PC-9 (cell line): ENCODE results near the gene GRB7. TPM values are rescaled to one million over a fixed set of nuclear protein-coding genes. Genes with fewer than 3 reads are reported as not detected.
"Not testable (repeated sequence)": the region's sequence is repeated elsewhere in the genome, so short reads cannot be mapped to it uniquely, and the experiment has no call there.

Experiments used
- BruUV-seq: library from RNA; stranded (reverse); fragments of 400-500 nt; replicated peaks from 2 replicates; lab custom pipeline; 2021; lab: Mats Ljungman, UMichigan
- CTCF ChIA-PET: fragments of 300-600 bp; sonication (Branson Sonifier 250); formaldehyde crosslinking; loops from one replicate; lab custom pipeline; 2022; ENCODE audit warnings: antibody characterized with exemption; lab: Charles Lee
- POLR2A ChIA-PET: fragments of 300-600 bp; sonication (Branson Sonifier 250); formaldehyde crosslinking; loops from one replicate; lab custom pipeline; 2022; ENCODE audit warnings: antibody characterized with exemption; ENCODE audit not compliant: unreplicated experiment; lab: Charles Lee
- DNase-seq, 2 experiments: peaks; one replicate each; pipeline versions ENCODE4 v3.0.0 to v3.0.0-alpha.2; 2015 to 2022; ENCODE audit warnings: mixed read lengths in 1 of 2
- H2AFZ ChIP-seq: fragments of 200-600 bp; sonication (generic); 2 replicates; pipeline ENCODE4 v1.8.1; 2017; ENCODE audit warnings: antibody characterized with exemption
- H3F3A ChIP-seq: fragments of 200-600 bp; sonication (generic); 2 replicates; pipeline ENCODE4 v1.8.1; 2017; ENCODE audit warnings: antibody characterized with exemption, mild to moderate bottlenecking, low read depth; ENCODE audit not compliant: insufficient read depth
- H3K27ac ChIP-seq: fragments of 200-600 bp; sonication (generic); 2 replicates; pipeline ENCODE4 v1.6.1; 2016; ENCODE audit warnings: mixed run types
- H3K27me3 ChIP-seq: fragments of 200-600 bp; sonication (generic); 2 replicates; pipeline ENCODE4 v1.6.1; 2016; ENCODE audit warnings: low read depth, mixed run types; ENCODE audit not compliant: insufficient read depth
- H3K36me3 ChIP-seq: fragments of 200-600 bp; sonication (generic); 2 replicates; pipeline ENCODE4 v1.6.1; 2016; ENCODE audit warnings: low read depth, mixed run types
- H3K4me1 ChIP-seq: fragments of 200-600 bp; sonication (generic); replicated peaks from 2 replicates; pipeline ENCODE4 v1.6.1; 2016; ENCODE audit warnings: mixed run types; ENCODE audit not compliant: insufficient read depth
- H3K4me2 ChIP-seq: fragments of 200-600 bp; sonication (generic); 2 replicates; pipeline ENCODE4 v1.6.1; 2017; ENCODE audit warnings: mixed run types
- H3K4me3 ChIP-seq: fragments of 200-600 bp; sonication (generic); 2 replicates; pipeline ENCODE4 v1.6.1; 2016; ENCODE audit warnings: mixed run types
- H3K79me2 ChIP-seq: fragments of 200-600 bp; sonication (generic); 2 replicates; pipeline ENCODE4 v1.6.1; 2017; ENCODE audit warnings: low read depth, mixed run types
- H3K9me2 ChIP-seq: fragments of 200-600 bp; sonication (generic); 2 replicates; pipeline ENCODE4 v1.8.1; 2017; ENCODE audit warnings: mild to moderate bottlenecking; ENCODE audit not compliant: insufficient read depth
- H3K9me3 ChIP-seq: fragments of 200-600 bp; sonication (generic); 2 replicates; pipeline ENCODE4 v1.8.1; 2016; ENCODE audit warnings: low read depth; ENCODE audit not compliant: insufficient read depth
- H4K20me1 ChIP-seq: fragments of 200-600 bp; sonication (generic); 2 replicates; pipeline ENCODE4 v1.8.1; 2017; ENCODE audit not compliant: insufficient read depth
- EZH2 ChIP-seq: fragments of 200-600 bp; sonication (generic); IDR thresholded peaks from 2 replicates; pipeline ENCODE4 v1.8.0; 2017; ENCODE audit warnings: antibody characterized with exemption, low read depth
- intact Hi-C: fragments of 100-400 bp; cut with micrococcal nuclease; formaldehyde crosslinking; loops from one replicate; pipeline ENCODE4 v1.10.0; 2022; ENCODE audit not compliant: unreplicated experiment
- total RNA-seq: library from RNA; stranded (reverse); gene quantifications from 2 replicates; pipeline ENCODE4 v1.2.3, GENCODE V29; 2021
- TF ChIP-seq, protein P1 (sequence below): fragments of 200-600 bp; sonication (generic); conservative IDR thresholded peaks from 2 replicates; pipeline ENCODE4 v1.6.1; 2017; ENCODE audit warnings: mixed run types, antibody characterized with exemption, mild to moderate bottlenecking, moderate library complexity

The GRB7 gene
- total RNA-seq, 1 experiment from 2014 or later = 49.1 TPM

DNA sequence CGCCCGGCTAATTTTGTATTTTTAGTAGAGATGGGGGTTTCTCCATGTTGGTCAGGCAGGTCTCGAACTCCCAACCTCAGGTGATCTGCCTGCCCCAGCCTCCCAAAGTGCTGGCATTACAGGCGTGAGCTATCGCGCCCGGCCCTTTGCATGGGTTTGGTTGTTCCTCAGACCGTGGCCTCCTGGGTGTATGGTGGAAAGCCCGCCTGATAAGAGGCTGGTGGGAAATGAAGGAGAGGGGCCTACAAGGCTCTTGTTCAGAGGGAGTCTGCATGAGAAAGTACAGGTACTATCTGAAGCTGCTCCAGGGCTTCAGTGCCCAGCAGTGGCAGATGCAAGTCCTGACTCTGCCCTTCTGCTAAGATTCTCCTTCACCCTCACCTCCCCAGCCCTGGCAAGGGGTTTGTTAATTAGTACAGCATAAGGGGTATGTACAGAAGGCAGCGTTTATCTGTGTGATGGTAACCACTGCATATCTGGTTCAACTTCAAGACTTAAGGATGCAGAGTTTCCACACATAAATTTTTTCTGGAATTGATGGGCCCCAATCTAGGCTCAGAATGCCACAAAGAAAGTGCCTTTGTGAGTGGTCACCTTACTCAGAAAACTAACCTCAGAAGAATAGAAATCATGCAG is 24.2 kb downstream of the GRB7 start:
- DNase-seq = no peak
- no peak overlapping the region for H3K27ac ChIP-seq
- H2AFZ ChIP-seq = no peak overlapping the region
- H3F3A ChIP-seq = no peaks in the 10 kb centered on the region
- no peaks in the 10 kb centered on the region for H3K36me3 ChIP-seq
- no TSS peak for BruUV-seq
- no peaks in the 10 kb centered on the region for H3K4me1 ChIP-seq
- ChIA-PET POLR2A (no interaction called here), CTCF (no interaction called here)
- intact Hi-C loops = loop anchor here (1.0 kb wide), 1 partner anchor 7 kb away; no protein-coding TSS in a partner anchor
- H3K79me2 ChIP-seq = no peaks in the 10 kb centered on the region
- H3K9me3 ChIP-seq = no peaks in the 10 kb centered on the region; the same call in 1 of the 2 replicates
- H3K27me3 ChIP-seq = no peaks in the 10 kb centered on the region
- H3K4me3 ChIP-seq = no peak overlapping the region
- no peak overlapping the region for H3K4me2 ChIP-seq
- H4K20me1 ChIP-seq = no peaks in the 10 kb centered on the region
- no peak for TF ChIP-seq EZH2
- TF ChIP-seq, protein P1, sequence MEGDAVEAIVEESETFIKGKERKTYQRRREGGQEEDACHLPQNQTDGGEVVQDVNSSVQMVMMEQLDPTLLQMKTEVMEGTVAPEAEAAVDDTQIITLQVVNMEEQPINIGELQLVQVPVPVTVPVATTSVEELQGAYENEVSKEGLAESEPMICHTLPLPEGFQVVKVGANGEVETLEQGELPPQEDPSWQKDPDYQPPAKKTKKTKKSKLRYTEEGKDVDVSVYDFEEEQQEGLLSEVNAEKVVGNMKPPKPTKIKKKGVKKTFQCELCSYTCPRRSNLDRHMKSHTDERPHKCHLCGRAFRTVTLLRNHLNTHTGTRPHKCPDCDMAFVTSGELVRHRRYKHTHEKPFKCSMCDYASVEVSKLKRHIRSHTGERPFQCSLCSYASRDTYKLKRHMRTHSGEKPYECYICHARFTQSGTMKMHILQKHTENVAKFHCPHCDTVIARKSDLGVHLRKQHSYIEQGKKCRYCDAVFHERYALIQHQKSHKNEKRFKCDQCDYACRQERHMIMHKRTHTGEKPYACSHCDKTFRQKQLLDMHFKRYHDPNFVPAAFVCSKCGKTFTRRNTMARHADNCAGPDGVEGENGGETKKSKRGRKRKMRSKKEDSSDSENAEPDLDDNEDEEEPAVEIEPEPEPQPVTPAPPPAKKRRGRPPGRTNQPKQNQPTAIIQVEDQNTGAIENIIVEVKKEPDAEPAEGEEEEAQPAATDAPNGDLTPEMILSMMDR = no peak
- H3K9me2 ChIP-seq = no peaks in the 10 kb centered on the region

DNA sequence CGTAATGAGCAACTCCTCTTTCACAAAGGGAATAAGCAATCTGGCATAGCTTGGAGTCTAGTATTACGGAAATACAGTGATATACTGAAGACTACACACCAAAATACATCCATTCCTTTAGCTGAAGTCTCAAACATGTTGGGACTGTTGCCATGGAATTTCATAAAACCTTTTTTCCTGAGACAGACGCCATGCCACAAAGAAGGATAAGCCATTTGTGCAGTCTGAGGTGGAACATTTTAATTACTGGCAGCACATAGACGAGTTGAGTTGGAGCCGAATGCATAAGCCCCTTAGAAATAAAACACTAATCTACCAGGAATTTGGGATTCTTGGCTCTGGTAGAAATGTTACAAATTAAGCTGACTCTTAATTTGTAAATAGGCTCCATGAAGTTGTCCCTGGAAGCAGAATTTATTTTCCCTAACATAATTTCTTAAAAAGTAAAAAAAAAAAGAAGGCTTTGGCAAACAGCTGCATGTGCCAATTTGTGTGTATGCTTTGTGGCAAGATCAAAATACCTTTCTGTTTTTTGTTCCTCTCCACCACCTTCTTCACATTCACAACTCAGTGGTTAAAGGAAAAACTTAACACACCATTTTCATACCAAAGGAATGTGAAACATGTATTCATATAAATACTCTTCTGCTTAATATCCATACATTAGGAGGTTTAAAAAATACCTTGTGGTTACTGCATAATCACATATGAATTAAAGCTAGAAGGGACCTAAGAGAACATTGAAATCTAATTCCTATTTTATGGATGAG is 25.5 kb downstream of the GRB7 start:
- Histone ChIP-seq H3K4me3 (no peak overlapping the region), H3K36me3 (no peaks in the 10 kb centered on the region), H3K9me2 (no peaks in the 10 kb centered on the region), H3F3A (peaks cover 2% of the 10 kb centered on the region; the same call in 1 of the 2 replicates), H3K4me1 (no peaks in the 10 kb centered on the region), H3K27ac (no peak overlapping the region), H3K9me3 (no peaks in the 10 kb centered on the region; the same call in 1 of the 2 replicates), H4K20me1 (no peaks in the 10 kb centered on the region), H3K79me2 (no peaks in the 10 kb centered on the region), H3K27me3 (no peaks in the 10 kb centered on the region), H3K4me2 (no peak overlapping the region), H2AFZ (no peak overlapping the region)
- BruUV-seq = no TSS peak
- DNase-seq = no peak
- intact Hi-C loops = no loop called here
- ChIA-PET POLR2A (no interaction called here), CTCF (interaction anchor here (0.6 kb wide), 1 partner anchor 31 kb away, joined by 4 read pairs; no protein-coding TSS in a partner anchor)
- no peak for TF ChIP-seq EZH2
- TF ChIP-seq, protein P1 = no peak

DNA sequence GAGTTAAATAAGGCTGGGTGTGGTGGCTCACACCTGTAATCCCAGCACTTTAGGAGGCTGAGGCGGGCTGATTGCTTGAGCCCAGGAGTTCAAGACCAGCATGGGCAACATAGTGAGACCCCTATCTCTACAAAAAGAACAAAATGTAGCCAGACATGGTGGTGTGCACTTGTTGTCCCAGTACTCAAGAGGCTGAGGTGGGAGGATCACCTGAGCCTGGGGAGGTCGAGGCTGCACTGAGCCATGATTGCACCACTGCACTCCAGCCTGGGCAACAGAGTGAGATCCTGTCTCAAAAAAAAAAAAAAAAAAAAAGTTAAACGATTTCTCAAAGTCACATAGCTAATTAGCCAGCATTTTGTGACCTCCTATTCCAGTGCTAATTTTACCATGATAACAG is 26.4 kb downstream of the GRB7 start:
- H3K9me2 ChIP-seq, POLR2A ChIA-PET, H3K27ac ChIP-seq, CTCF ChIA-PET, H2AFZ ChIP-seq, H3K36me3 ChIP-seq, H3K27me3 ChIP-seq, H3K9me3 ChIP-seq, H3K79me2 ChIP-seq, H3K4me3 ChIP-seq, H3K4me1 ChIP-seq, BruUV-seq, DNase-seq, H3K4me2 ChIP-seq, intact Hi-C loops, H4K20me1 ChIP-seq: not testable (repeated sequence)
- peaks cover 12% of the 10 kb centered on the region; the same call in 1 of the 2 replicates for H3F3A ChIP-seq
